ENCODE data around the gene SHROOM3.
"Not testable (repeated sequence)": the region's sequence is repeated elsewhere in the genome, so short reads cannot be mapped to it uniquely, and the experiment has no call there.

DNA sequence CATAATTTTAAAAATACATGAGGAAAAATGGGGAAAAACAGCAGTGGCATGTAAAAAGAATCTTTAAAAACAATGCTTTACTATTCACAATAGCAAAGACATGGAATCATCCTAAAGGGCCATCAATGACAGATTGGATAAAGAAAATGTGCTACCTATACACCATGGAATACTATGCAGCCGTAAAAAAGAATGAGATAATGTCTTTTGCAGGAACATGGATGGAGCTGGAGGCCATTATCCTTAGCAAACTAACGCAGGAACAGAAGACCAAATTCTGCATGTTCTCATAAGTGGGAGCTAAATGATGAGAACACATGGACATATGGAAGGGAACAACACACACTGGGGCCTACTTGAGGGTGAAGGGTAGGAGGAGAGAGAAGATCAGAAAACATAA is 287.1 kb downstream of the SHROOM3 start:
- TF ChIP-seq, protein P1, sequence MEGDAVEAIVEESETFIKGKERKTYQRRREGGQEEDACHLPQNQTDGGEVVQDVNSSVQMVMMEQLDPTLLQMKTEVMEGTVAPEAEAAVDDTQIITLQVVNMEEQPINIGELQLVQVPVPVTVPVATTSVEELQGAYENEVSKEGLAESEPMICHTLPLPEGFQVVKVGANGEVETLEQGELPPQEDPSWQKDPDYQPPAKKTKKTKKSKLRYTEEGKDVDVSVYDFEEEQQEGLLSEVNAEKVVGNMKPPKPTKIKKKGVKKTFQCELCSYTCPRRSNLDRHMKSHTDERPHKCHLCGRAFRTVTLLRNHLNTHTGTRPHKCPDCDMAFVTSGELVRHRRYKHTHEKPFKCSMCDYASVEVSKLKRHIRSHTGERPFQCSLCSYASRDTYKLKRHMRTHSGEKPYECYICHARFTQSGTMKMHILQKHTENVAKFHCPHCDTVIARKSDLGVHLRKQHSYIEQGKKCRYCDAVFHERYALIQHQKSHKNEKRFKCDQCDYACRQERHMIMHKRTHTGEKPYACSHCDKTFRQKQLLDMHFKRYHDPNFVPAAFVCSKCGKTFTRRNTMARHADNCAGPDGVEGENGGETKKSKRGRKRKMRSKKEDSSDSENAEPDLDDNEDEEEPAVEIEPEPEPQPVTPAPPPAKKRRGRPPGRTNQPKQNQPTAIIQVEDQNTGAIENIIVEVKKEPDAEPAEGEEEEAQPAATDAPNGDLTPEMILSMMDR (IDR thresholded peaks at IDR 0.05): not testable (repeated sequence)
- TF ChIP-seq POLR2A, EP300, POLR2AphosphoS5 (IDR thresholded peaks at IDR 0.05): not testable (repeated sequence)
